Activated T-cell treated with anti-CD3 and anti-CD28 coated beads, Interleukin-2, amount 50 U/mL, for 24 hours (primary cell): ENCODE measurements around the gene MAST4.
"Not testable (repeated sequence)": the region's sequence is repeated elsewhere in the genome, so short reads cannot be mapped to it uniquely, and the experiment has no call there.

ENCODE experiments used
- DNase-seq: peaks from one replicate; pipeline ENCODE4 v3.0.0-alpha.2; 2020
- H3K27ac Mint-ChIP-seq: 2 replicates; pipeline ENCODE4 v1.8.0; 2020; ENCODE audit warnings: mild to moderate bottlenecking, mixed read lengths
- H3K27me3 Mint-ChIP-seq: 2 replicates; pipeline ENCODE4 v1.8.0; 2020; ENCODE audit warnings: mixed read lengths
- H3K36me3 Mint-ChIP-seq: 2 replicates; pipeline ENCODE4 v1.8.0; 2020; ENCODE audit warnings: low read depth, mixed read lengths
- H3K4me1 Mint-ChIP-seq: 2 replicates; pipeline ENCODE4 v1.8.0; 2020; ENCODE audit warnings: low read depth, mixed read lengths
- H3K4me3 Mint-ChIP-seq: 2 replicates; pipeline ENCODE4 v1.8.0; 2020; ENCODE audit warnings: mild to moderate bottlenecking, moderate library complexity, mixed read lengths
- H3K9me3 Mint-ChIP-seq: 2 replicates; pipeline ENCODE4 v1.8.0; 2020; ENCODE audit warnings: mixed read lengths

MAST4 gene

DNA sequence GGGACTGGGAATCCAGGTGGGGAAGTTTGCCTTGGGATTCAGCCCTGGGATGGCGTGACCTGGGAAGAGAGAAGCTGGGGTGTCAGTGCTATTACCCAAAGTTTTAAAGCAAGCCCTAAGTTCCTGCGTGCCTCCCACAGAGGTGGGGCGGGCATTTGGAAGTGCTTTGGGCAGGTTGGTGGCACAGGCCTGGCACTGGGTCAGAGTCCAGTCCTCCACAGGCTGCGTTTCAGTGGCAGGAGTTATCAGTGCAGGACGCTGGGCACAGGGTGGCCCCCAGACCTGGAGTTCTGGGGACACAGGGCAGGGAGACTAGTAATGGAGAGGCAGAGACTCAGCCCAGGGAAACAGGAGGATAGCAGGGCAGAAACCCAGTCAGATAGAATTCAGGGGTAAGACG is 147.2 kb downstream of the MAST4 start:
- Mint-ChIP-seq H3K27ac (no peak overlapping the region), H3K9me3 (no peaks in the 10 kb centered on the region), H3K4me1 (peaks cover 15% of the 10 kb centered on the region), H3K4me3 (no peak overlapping the region), H3K27me3 (peaks cover 26% of the 10 kb centered on the region), H3K36me3 (no peaks in the 10 kb centered on the region)
- DNase-seq: no peak

DNA sequence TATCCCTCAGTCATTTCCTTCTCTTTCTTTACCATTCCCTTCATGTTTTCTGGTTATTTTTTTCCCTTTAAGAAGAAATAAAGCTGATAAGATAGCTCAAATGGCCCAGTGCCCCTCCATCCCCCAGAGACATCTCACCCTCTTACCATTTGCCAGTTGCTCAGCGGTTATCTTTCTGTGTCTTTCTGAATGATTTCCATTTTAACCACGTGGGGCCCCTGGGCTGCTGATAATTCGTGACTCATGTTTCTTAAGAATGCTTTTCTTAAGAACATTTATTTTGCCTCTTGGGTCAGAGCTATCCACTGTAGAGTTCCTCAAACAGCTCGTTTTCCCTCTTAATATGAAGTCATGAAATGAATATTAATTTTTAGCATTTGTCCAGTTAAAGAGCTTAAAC is 147.8 kb downstream of the MAST4 start:
- H3K27me3 Mint-ChIP-seq: peaks cover 30% of the 10 kb centered on the region
- no peaks in the 10 kb centered on the region for H3K36me3 Mint-ChIP-seq
- peaks cover 15% of the 10 kb centered on the region for H3K4me1 Mint-ChIP-seq
- no peak for DNase-seq
- no peak overlapping the region for H3K4me3 Mint-ChIP-seq
- H3K9me3 Mint-ChIP-seq: no peaks in the 10 kb centered on the region
- no peak overlapping the region for H3K27ac Mint-ChIP-seq

- H3K27ac Mint-ChIP-seq: no peak overlapping the region
- no peak overlapping the region for H3K4me3 Mint-ChIP-seq
- H3K4me1 Mint-ChIP-seq: peaks cover 15% of the 10 kb centered on the region
- H3K36me3 Mint-ChIP-seq: no peaks in the 10 kb centered on the region
- no peaks in the 10 kb centered on the region for H3K9me3 Mint-ChIP-seq
- DNase-seq: no peak
- peaks cover 25% of the 10 kb centered on the region for H3K27me3 Mint-ChIP-seq
Measured at GRCh38 chr5:66745297-66745696, 149.1 kb downstream of the MAST4 start.

GRCh38 chr5:66747607-66748006 is 151.4 kb downstream of the MAST4 start:
- Mint-ChIP-seq H3K27me3 (peaks cover 25% of the 10 kb centered on the region), H3K4me3 (no peak overlapping the region), H3K9me3 (no peaks in the 10 kb centered on the region), H3K4me1 (peaks cover 15% of the 10 kb centered on the region), H3K36me3 (no peaks in the 10 kb centered on the region), H3K27ac (no peak overlapping the region)
- DNase-seq: no peak

DNA sequence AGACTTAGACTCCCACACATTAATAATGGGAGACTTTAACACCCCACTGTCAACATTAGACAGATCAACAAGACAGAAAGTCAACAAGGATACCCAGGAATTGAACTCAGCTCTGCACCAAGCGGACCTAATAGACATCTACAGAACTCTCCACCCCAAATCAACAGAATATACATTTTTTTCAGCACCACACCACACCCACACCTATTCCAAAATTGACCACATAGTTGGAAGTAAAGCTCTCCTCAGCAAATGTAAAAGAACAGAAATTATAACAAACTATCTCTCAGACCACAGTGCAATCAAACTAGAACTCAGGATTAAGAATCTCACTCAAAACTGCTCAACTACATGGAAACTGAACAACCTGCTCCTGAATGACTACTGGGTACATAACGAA is 156.5 kb downstream of the MAST4 start:
- not testable (repeated sequence) for H3K4me1 Mint-ChIP-seq, H3K36me3 Mint-ChIP-seq, DNase-seq, H3K9me3 Mint-ChIP-seq, H3K4me3 Mint-ChIP-seq, H3K27ac Mint-ChIP-seq
- H3K27me3 Mint-ChIP-seq: peaks cover 15% of the 10 kb centered on the region

DNA sequence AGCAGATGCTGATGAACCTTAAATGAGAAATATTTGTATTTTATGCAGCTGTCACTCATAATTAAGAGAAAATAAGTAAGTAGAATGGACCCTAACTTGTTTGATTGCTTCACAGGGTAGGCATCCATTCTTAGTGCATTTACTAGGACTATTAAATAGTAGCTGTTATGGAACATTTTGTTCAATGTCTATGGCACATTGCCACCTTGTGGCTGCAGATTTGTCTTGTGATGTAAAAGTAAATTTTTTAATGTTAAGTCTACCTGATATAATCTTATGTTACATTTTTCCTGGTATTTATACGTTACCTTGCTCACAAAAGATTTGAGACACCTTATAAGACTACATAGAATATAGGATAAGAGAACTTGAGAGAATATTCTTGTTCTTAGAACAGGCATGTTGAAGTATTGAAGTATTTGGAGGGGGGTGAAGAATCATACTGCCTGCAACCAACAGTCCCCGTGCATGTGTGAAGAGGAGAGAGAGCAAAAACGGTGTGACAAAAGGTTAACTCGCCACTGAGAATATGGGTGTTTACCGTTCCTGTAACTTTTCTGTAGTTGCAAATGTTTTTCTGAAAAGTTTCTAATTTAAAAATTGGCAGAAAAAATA is 161.1 kb downstream of the MAST4 start:
- Mint-ChIP-seq H3K27ac (no peak overlapping the region), H3K36me3 (no peaks in the 10 kb centered on the region), H3K9me3 (no peaks in the 10 kb centered on the region), H3K27me3 (peaks cover 14% of the 10 kb centered on the region), H3K4me1 (no peaks in the 10 kb centered on the region), H3K4me3 (no peak overlapping the region)
- DNase-seq: no peak

- DNase-seq: no peak
- no peaks in the 10 kb centered on the region for H3K36me3 Mint-ChIP-seq
- no peaks in the 10 kb centered on the region for H3K4me1 Mint-ChIP-seq
- H3K27ac Mint-ChIP-seq: no peak overlapping the region
- H3K4me3 Mint-ChIP-seq: no peak overlapping the region
- peaks cover 14% of the 10 kb centered on the region for H3K27me3 Mint-ChIP-seq
- no peaks in the 10 kb centered on the region for H3K9me3 Mint-ChIP-seq
Measured at GRCh38 chr5:66757834-66758371, 161.7 kb downstream of the MAST4 start.

- Mint-ChIP-seq H3K4me3 (no peak overlapping the region), H3K4me1 (no peaks in the 10 kb centered on the region), H3K36me3 (no peaks in the 10 kb centered on the region), H3K27me3 (peaks cover 2% of the 10 kb centered on the region), H3K27ac (no peak overlapping the region), H3K9me3 (no peaks in the 10 kb centered on the region)
- DNase-seq: no peak
Measured at GRCh38 chr5:66769030-66769733, 173.0 kb downstream of the MAST4 start.

GRCh38 chr5:66769839-66770617 is 173.8 kb downstream of the MAST4 start:
- no peak for DNase-seq
- no peak overlapping the region for H3K27ac Mint-ChIP-seq
- H3K27me3 Mint-ChIP-seq: peaks cover 2% of the 10 kb centered on the region
- H3K4me1 Mint-ChIP-seq: no peaks in the 10 kb centered on the region
- no peaks in the 10 kb centered on the region for H3K36me3 Mint-ChIP-seq
- H3K9me3 Mint-ChIP-seq: no peaks in the 10 kb centered on the region
- H3K4me3 Mint-ChIP-seq: no peak overlapping the region

DNA sequence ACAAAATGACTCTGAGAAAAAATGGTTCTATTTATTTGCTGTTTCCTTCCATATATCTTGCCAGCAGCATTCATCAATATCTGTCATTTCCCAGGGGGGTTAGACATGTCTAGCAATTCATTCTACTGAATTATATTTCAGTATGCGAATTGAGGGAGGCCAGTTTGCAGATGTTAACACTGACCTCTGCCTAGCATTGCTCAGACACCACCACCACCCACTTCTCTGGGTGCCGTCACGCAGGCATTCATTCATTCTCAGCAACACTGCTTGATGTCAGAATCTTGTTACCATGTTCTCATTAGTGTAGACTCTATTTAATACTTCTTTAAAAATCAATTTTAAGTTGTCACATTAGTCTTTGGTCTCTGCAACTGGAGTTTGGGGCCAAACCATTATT is 181.7 kb downstream of the MAST4 start:
- H3K4me3 Mint-ChIP-seq: no peak overlapping the region
- peaks cover 7% of the 10 kb centered on the region for H3K27me3 Mint-ChIP-seq
- H3K4me1 Mint-ChIP-seq: no peaks in the 10 kb centered on the region
- no peak overlapping the region for H3K27ac Mint-ChIP-seq
- H3K9me3 Mint-ChIP-seq: no peaks in the 10 kb centered on the region
- DNase-seq: no peak
- H3K36me3 Mint-ChIP-seq: no peaks in the 10 kb centered on the region

DNA sequence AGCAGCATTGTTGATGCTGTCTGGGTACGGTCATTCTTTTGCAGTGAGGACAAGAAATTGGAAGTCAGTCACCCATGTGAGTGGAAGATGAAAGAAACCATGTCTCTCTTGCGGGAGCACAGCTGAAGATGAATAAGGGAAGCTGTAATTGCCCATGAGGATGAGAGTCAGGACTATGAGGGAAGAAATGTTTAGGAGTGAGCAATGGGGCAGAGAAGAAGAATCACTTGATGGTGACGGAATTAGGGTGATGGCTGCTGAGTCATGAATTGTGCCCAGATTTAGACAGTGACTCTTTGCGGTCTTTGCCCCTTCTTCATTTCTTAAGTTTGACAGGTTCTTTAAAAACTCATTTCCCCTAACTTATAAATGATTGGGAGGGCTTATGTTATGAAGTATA is 183.3 kb downstream of the MAST4 start:
- Mint-ChIP-seq H3K36me3 (no peaks in the 10 kb centered on the region), H3K4me1 (no peaks in the 10 kb centered on the region), H3K27ac (no peak overlapping the region), H3K9me3 (no peaks in the 10 kb centered on the region), H3K27me3 (peaks cover 7% of the 10 kb centered on the region), H3K4me3 (no peak overlapping the region)
- DNase-seq: no peak

- H3K4me3 Mint-ChIP-seq: no peak overlapping the region
Measured at GRCh38 chr5:66788556-66788955, 192.4 kb downstream of the MAST4 start.

GRCh38 chr5:66789434-66789833 is 193.2 kb downstream of the MAST4 start:
- DNase-seq: no peak
- Mint-ChIP-seq H3K27ac (no peak overlapping the region), H3K4me1 (no peaks in the 10 kb centered on the region), H3K9me3 (no peaks in the 10 kb centered on the region), H3K4me3 (no peak overlapping the region), H3K27me3 (peaks cover 5% of the 10 kb centered on the region), H3K36me3 (no peaks in the 10 kb centered on the region)

More at GRCh38 chr5:66788556-66788955, 192.4 kb downstream of the MAST4 start:
- H3K27ac Mint-ChIP-seq: no peak overlapping the region
- no peaks in the 10 kb centered on the region for H3K4me1 Mint-ChIP-seq
- H3K27me3 Mint-ChIP-seq: peaks cover 2% of the 10 kb centered on the region
- no peaks in the 10 kb centered on the region for H3K9me3 Mint-ChIP-seq
- DNase-seq: no peak
- no peaks in the 10 kb centered on the region for H3K36me3 Mint-ChIP-seq

DNA sequence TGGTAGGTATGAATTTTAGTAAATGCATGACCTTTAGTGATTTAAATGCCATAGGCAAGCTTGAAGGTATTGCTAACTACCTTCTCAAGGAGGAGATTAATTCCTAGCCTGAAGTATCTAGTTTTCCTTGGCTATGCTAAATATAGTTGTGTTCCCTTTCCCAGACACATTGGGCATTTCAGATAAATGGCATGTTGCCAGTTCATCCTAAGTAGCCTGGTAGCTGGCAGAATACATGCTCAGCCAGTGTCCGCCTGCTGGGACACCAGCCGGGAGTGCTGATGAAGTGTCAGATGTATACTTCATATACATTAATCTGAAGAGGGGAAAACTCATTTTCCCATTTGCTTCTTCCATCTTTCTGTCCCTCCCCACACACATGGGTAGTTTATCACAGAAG is 196.9 kb downstream of the MAST4 start:
- Mint-ChIP-seq H3K4me3 (no peak overlapping the region), H3K36me3 (no peaks in the 10 kb centered on the region)

DNA sequence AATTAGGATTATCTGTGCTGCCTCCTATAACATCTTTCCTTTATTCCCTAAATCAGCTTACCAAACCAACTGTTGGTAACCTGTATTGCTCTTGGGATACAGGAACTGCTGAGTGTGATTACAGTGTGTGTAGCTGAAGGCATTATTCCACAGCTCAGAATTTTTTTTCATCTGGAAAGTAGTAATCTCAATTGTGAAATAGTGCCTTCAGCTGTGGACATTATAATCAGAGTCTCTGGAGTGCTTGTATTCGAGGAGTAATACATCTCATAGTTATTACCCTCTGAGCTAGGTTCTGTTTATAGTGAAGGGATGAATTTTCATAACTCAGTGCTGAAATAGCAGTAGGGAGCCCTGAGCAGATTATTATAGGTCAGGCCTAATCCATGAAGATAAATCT is 199.5 kb downstream of the MAST4 start:
- H3K4me1 Mint-ChIP-seq: no peaks in the 10 kb centered on the region
- H3K27ac Mint-ChIP-seq: no peak overlapping the region
- peaks cover 42% of the 10 kb centered on the region for H3K27me3 Mint-ChIP-seq
- DNase-seq: no peak
- no peak overlapping the region for H3K4me3 Mint-ChIP-seq
- no peaks in the 10 kb centered on the region for H3K36me3 Mint-ChIP-seq
- no peaks in the 10 kb centered on the region for H3K9me3 Mint-ChIP-seq

More for the DNA sequence above, 196.9 kb downstream of the MAST4 start:
- no peak overlapping the region for H3K27ac Mint-ChIP-seq
- DNase-seq: no peak
- H3K9me3 Mint-ChIP-seq: no peaks in the 10 kb centered on the region
- no peaks in the 10 kb centered on the region for H3K4me1 Mint-ChIP-seq
- peaks cover 25% of the 10 kb centered on the region for H3K27me3 Mint-ChIP-seq
